Adrenal gland (tissue), 5 donors: ENCODE results near the gene UQCC3.

ENCODE experiments used
- CTCF ChIP-seq, 6 experiments: fragments of 450-650 bp in 4 of 6; fragments of 200-600 bp in 2 of 6; sonication (generic) in 1 of 6; IDR thresholded peaks; 1 replicate in 5 of 6; 2 replicates in 1 of 6; pipeline versions ENCODE4 v1.5.1 to v1.8.0; 2016 to 2021; ENCODE audit warnings: antibody characterized with exemption in 6 of 6, mild to moderate bottlenecking in 2 of 6, moderate library complexity in 1 of 6
- POLR2A ChIP-seq, 2 donors: fragments of 450-650 bp; IDR thresholded peaks; one replicate each; pipeline ENCODE4 v1.6.1; 2017; ENCODE audit warnings: antibody characterized with exemption in 2 of 2, mild to moderate bottlenecking in 2 of 2, moderate library complexity in 1 of 2
- donor health status: DM: no; HTN: no; CAD: no.

- TF ChIP-seq POLR2A (IDR thresholded peaks at IDR 0.05): no peak
- TF ChIP-seq CTCF (IDR thresholded peaks at IDR 0.05): no peak
These were observed 37.3 kb downstream of the UQCC3 start for GRCh38 chr11:62708793-62709192.
